ENCODE measurements around the gene PUM2.

PUM2 gene

GRCh38 chr2:20359096-20359495 lies 8.5 kb upstream of the PUM2 start:
- H3K4me3 ChIP-seq (ENCODE audit: low read length) = no peak overlapping the region
- no peaks in the 10 kb centered on the region for H3K9me2 ChIP-seq (replicated peaks; ENCODE audit: insufficient read depth, low read length)
- H3K4me2 ChIP-seq (ENCODE audit: low read depth, low read length) = no peak overlapping the region
- no peak overlapping the region for H3K27ac ChIP-seq (ENCODE audit: low read length)
- H3K79me2 ChIP-seq (ENCODE audit: low read length) = no peaks in the 10 kb centered on the region
- no peaks in the 10 kb centered on the region for H3K4me1 ChIP-seq (ENCODE audit: low read length)
- H3K36me3 ChIP-seq (replicated peaks; ENCODE audit: insufficient read depth, low read length) = no peaks in the 10 kb centered on the region
- TF ChIP-seq EZH2phosphoT487 (IDR thresholded peaks at IDR 0.05; ENCODE audit: low read length) (no peak), EZH2 (optimal IDR thresholded peaks at IDR 0.05; ENCODE audit: low read depth, low read length) (no peak), CTCF (IDR thresholded peaks at IDR 0.05; ENCODE audit: low read length) (no peak)
- no peak overlapping the region for H2AFZ ChIP-seq (ENCODE audit: low read length)
- H3K27me3 ChIP-seq (replicated peaks; ENCODE audit: insufficient read depth, low read length) = no peaks in the 10 kb centered on the region
- no peak overlapping the region for H3K9ac ChIP-seq (ENCODE audit: low read length)
- no peaks in the 10 kb centered on the region for H3F3A ChIP-seq (ENCODE audit: insufficient read depth, low read length)
- no peaks in the 10 kb centered on the region for H4K20me1 ChIP-seq (ENCODE audit: insufficient read depth, low read length)
- DNase-seq = no peak
- H3K9me3 ChIP-seq (replicated peaks; ENCODE audit: insufficient read depth, low read length) = no peaks in the 10 kb centered on the region

DNA sequence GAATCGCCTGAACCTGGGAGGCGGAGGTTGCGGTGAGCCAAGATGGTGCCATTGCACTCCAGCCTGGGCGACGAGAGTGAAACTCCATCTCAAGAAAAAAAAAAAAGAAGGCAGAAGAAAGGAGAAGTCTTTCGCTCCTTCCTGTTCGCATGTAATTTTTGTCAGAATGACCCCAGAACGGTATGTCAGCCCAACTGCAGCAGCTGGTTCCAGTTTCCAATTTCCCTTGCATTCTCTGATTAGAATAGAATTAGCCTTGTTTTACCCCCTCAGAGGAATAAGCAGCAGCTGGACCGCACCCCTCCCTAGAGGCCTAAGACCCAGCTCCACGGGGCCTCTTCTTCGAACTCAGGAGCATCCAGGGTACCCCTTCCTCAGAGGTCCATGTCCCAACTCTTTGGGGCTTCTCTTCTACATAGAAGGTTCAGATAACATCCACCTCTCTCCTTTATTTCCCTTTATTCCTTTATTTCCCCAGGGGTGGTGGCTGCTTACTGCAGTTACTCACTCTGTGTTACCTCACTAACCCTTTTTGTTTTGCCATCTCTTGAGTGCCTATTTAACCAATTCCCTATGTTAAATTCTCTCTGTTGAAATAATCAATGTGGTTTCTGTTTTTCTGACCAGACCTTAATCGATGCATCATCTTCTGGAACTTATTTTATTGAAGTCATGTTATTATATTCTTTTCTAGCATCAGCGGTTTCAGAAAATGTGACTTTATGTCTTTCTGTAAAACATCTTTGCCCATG lies 7.2 kb upstream of the PUM2 start:
- Histone ChIP-seq H3K27ac (ENCODE audit: low read length) (no peak overlapping the region), H3K9me2 (replicated peaks; ENCODE audit: insufficient read depth, low read length) (no peaks in the 10 kb centered on the region), H3K79me2 (ENCODE audit: low read length) (no peaks in the 10 kb centered on the region), H3K36me3 (replicated peaks; ENCODE audit: insufficient read depth, low read length) (no peaks in the 10 kb centered on the region), H2AFZ (ENCODE audit: low read length) (no peak overlapping the region), H3K4me1 (ENCODE audit: low read length) (0 out of 2 replicates have a peak, but pooled peaks cover 2% of the 10 kb centered on the region), H3F3A (ENCODE audit: insufficient read depth, low read length) (no peaks in the 10 kb centered on the region), H3K4me3 (ENCODE audit: low read length) (no peak overlapping the region), H3K9ac (ENCODE audit: low read length) (no peak overlapping the region), H3K9me3 (replicated peaks; ENCODE audit: insufficient read depth, low read length) (no peaks in the 10 kb centered on the region), H4K20me1 (ENCODE audit: insufficient read depth, low read length) (no peaks in the 10 kb centered on the region), H3K27me3 (replicated peaks; ENCODE audit: insufficient read depth, low read length) (no peaks in the 10 kb centered on the region), H3K4me2 (ENCODE audit: low read depth, low read length) (no peak overlapping the region)
- TF ChIP-seq CTCF (IDR thresholded peaks at IDR 0.05; ENCODE audit: low read length) (no peak), EZH2 (optimal IDR thresholded peaks at IDR 0.05; ENCODE audit: low read depth, low read length) (no peak), EZH2phosphoT487 (IDR thresholded peaks at IDR 0.05; ENCODE audit: low read length) (no peak)
- DNase-seq = no peak

DNA sequence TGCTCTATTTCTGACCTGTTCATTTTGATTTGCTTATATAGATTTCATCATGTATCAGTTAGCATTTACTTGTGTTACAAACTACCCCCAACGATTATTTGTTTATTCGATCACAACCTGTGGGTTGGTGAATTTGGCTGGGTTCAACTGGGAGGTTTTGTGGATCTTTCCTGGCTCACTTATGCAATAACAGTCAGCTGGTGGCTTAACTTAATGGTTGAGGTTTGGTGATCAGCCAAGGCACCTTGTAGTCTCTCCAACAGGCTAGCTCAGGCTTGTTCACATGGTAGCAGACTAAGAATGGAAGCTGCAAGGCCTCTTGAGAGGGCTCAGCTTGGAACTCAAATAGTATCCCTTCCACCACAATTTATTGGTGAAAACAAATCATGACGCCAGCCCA lies 5.4 kb upstream of the PUM2 start:
- TF ChIP-seq EZH2 (optimal IDR thresholded peaks at IDR 0.05; ENCODE audit: low read depth, low read length) (no peak), CTCF (IDR thresholded peaks at IDR 0.05; ENCODE audit: low read length) (no peak), EZH2phosphoT487 (IDR thresholded peaks at IDR 0.05; ENCODE audit: low read length) (no peak)
- H3K27ac ChIP-seq (ENCODE audit: low read length) = no peak overlapping the region
- H3F3A ChIP-seq (ENCODE audit: insufficient read depth, low read length) = peaks cover 16% of the 10 kb centered on the region
- no peak for DNase-seq
- H3K9ac ChIP-seq (ENCODE audit: low read length) = no peak overlapping the region
- no peak overlapping the region for H3K4me3 ChIP-seq (ENCODE audit: low read length)
- no peaks in the 10 kb centered on the region for H3K36me3 ChIP-seq (replicated peaks; ENCODE audit: insufficient read depth, low read length)
- no peaks in the 10 kb centered on the region for H4K20me1 ChIP-seq (ENCODE audit: insufficient read depth, low read length)
- H3K27me3 ChIP-seq (replicated peaks; ENCODE audit: insufficient read depth, low read length) = no peaks in the 10 kb centered on the region
- no peaks in the 10 kb centered on the region for H3K79me2 ChIP-seq (ENCODE audit: low read length)
- no peaks in the 10 kb centered on the region for H3K9me3 ChIP-seq (replicated peaks; ENCODE audit: insufficient read depth, low read length)
- H2AFZ ChIP-seq (ENCODE audit: low read length) = no peak overlapping the region
- no peaks in the 10 kb centered on the region for H3K9me2 ChIP-seq (replicated peaks; ENCODE audit: insufficient read depth, low read length)
- no peak overlapping the region for H3K4me2 ChIP-seq (ENCODE audit: low read depth, low read length)
- peaks cover 12% of the 10 kb centered on the region for H3K4me1 ChIP-seq (ENCODE audit: low read length)

All from MM.1S (cell line).